HG03571 (cell line): ENCODE results near the gene EGR4.
"Not testable (repeated sequence)": the region's sequence is repeated elsewhere in the genome, so short reads cannot be mapped to it uniquely, and the experiment has no call there.

Experiments
- ATAC-seq: cut with Tn5 transposase; IDR thresholded peaks from one replicate; pipeline ENCODE4 v1.9.1; 2021; ENCODE audit not compliant: unreplicated experiment

Gene EGR4

GRCh38 chr2:73264332-73264606, 29.1 kb downstream of the EGR4 start:
- ATAC-seq: no peak

GRCh38 chr2:73263540-73264331, 29.6 kb downstream of the EGR4 start:
- ATAC-seq: no peak

GRCh38 chr2:73262691-73263429, 30.5 kb downstream of the EGR4 start:
- not testable (repeated sequence) for ATAC-seq

GRCh38 chr2:73262108-73262651, 31.2 kb downstream of the EGR4 start:
- no peak for ATAC-seq

- no peak for ATAC-seq
These were observed 32.9 kb downstream of the EGR4 start for GRCh38 chr2:73260338-73260984.

GRCh38 chr2:73259704-73260337, 33.5 kb downstream of the EGR4 start:
- no peak for ATAC-seq

GRCh38 chr2:73259276-73259675, 34.1 kb downstream of the EGR4 start:
- ATAC-seq: no peak

GRCh38 chr2:73258913-73259215, 34.5 kb downstream of the EGR4 start:
- no peak for ATAC-seq

GRCh38 chr2:73258186-73258912, 35.0 kb downstream of the EGR4 start:
- no peak for ATAC-seq

GRCh38 chr2:73257425-73258125, 35.8 kb downstream of the EGR4 start:
- no peak for ATAC-seq

- no peak for ATAC-seq
These were observed 36.3 kb downstream of the EGR4 start for GRCh38 chr2:73257021-73257420.

- no peak for ATAC-seq
These were observed 36.8 kb downstream of the EGR4 start for GRCh38 chr2:73256618-73256922.

GRCh38 chr2:73255907-73256617, 37.3 kb downstream of the EGR4 start:
- ATAC-seq: no peak

GRCh38 chr2:73255007-73255644, 38.2 kb downstream of the EGR4 start:
- ATAC-seq: no peak

- no peak for ATAC-seq
These were observed 38.9 kb downstream of the EGR4 start for GRCh38 chr2:73254343-73255006.

GRCh38 chr2:73253901-73254300, 39.4 kb downstream of the EGR4 start:
- ATAC-seq: no peak

- no peak for ATAC-seq
These were observed 39.9 kb downstream of the EGR4 start for GRCh38 chr2:73253400-73253799.

- ATAC-seq: no peak
These were observed 40.9 kb downstream of the EGR4 start for GRCh38 chr2:73252238-73253027.
